A549 (cell line): ENCODE results near the gene PCNT. TPM values are rescaled to one million over a fixed set of nuclear protein-coding genes. Genes with fewer than 3 reads are reported as not detected.

Experiments
- ATAC-seq, 2 experiments: fragments of 200-7000 bp in 1 of 2; fragments of >200 bp in 1 of 2; cut with Nextera tagmentation in 1 of 2; cut with Tn5 transposase in 1 of 2; 3 replicates each; pipeline versions ENCODE4 v1.8.0 to v1.9.1; 2018 to 2020; ENCODE audit warnings: mild to moderate bottlenecking in 1 of 2, moderate library complexity in 1 of 2
- CTCF ChIA-PET: fragments of 300-600 bp; sonication (Branson Sonifier 250); formaldehyde crosslinking; extraction: SDS; loops from one replicate; lab custom pipeline; 2021; ENCODE audit warnings: antibody characterized with exemption, inconsistent platforms; lab: Yijun Ruan, JAX
- POLR2A ChIA-PET: fragments of 350-600 bp; formaldehyde crosslinking; extraction: SDS; loops from one replicate; lab custom pipeline; 2021; ENCODE audit warnings: antibody characterized with exemption, inconsistent platforms; lab: Yijun Ruan, JAX
- DNase-seq, 2 experiments: peaks; one replicate each; pipeline versions ENCODE4 v3.0.0 to v3.0.0-alpha.2; 2011 to 2016; ENCODE audit warnings: low read depth in 1 of 2, low spot score in 1 of 2
- FAIRE-seq: peaks from 2 replicates; lab custom pipeline; 2011; peaks lifted over from hg19 to GRCh38; lab: Jason Lieb, UNC
- H3K27ac ChIP-seq, 2 experiments: fragments of >200 bp; sonication (Bioruptor Twin); formaldehyde crosslinking; 3 replicates each; pipeline ENCODE4 v1.5.1; 2016 to 2017
- H3K4me1 ChIP-seq: fragments of >200 bp; sonication (Bioruptor Twin); formaldehyde crosslinking; 3 replicates; pipeline ENCODE4 v1.6.1; 2016
- H3K4me2 ChIP-seq: fragments of >200 bp; sonication (Bioruptor Twin); formaldehyde crosslinking; 3 replicates; pipeline ENCODE4 v1.6.1; 2016
- H3K4me3 ChIP-seq: fragments of >200 bp; sonication (Bioruptor Twin); formaldehyde crosslinking; 3 replicates; pipeline ENCODE4 v1.5.1; 2016
- H3K9me3 ChIP-seq: fragments of >200 bp; sonication (Bioruptor Twin); formaldehyde crosslinking; 3 replicates; pipeline ENCODE4 v1.6.1; 2016
- CBX2 ChIP-seq: fragments of 200-600 bp; sonication (generic); IDR thresholded peaks from 2 replicates; pipeline ENCODE4 v1.6.1; 2016; ENCODE audit warnings: low read depth, mild to moderate bottlenecking, borderline replicate concordance
- CBX8 ChIP-seq: fragments of 200-600 bp; sonication (generic); IDR thresholded peaks from 2 replicates; pipeline ENCODE4 v1.6.1; 2016
- CEBPB ChIP-seq, 2 experiments: fragments of >200 bp in 1 of 2; sonication (Bioruptor Twin) in 1 of 2; formaldehyde crosslinking in 1 of 2; IDR thresholded peaks; 2 replicates each; pipeline ENCODE4 v1.6.1; 2012 to 2016
- CTCF ChIP-seq: fragments of >200 bp; sonication (Bioruptor Twin); formaldehyde crosslinking; IDR thresholded peaks from 3 replicates; pipeline ENCODE4 v1.5.1; 2016
- EHF ChIP-seq: fragments of 250-450 bp; sonication (Bioruptor Pico); IDR thresholded peaks from 2 replicates; pipeline ENCODE4 v1.5.0; 2020; ENCODE audit warnings: mild to moderate bottlenecking
- ELK1 ChIP-seq: fragments of 150-350 bp; IDR thresholded peaks from 2 replicates; pipeline ENCODE4 v1.6.1; 2014; ENCODE audit warnings: low read depth, mild to moderate bottlenecking, low read length
- ESRRA ChIP-seq: fragments of 150-350 bp; IDR thresholded peaks from 2 replicates; pipeline ENCODE4 v1.6.1; 2014; ENCODE audit warnings: mild to moderate bottlenecking, low read length, borderline replicate concordance
- FOSB ChIP-seq: fragments of 250-450 bp; sonication (Bioruptor Pico); IDR thresholded peaks from 2 replicates; pipeline ENCODE4 v1.5.0; 2020; ENCODE audit warnings: mild to moderate bottlenecking, moderate library complexity
- FOSL2 ChIP-seq, 2 experiments: fragments of 450-650 bp in 1 of 2; fragments of >200 bp in 1 of 2; sonication (Bioruptor Twin) in 1 of 2; formaldehyde crosslinking; IDR thresholded peaks; 2 replicates each; pipeline versions ENCODE4 v1.5.0 to v1.6.1; 2016 to 2020; ENCODE audit warnings: mild to moderate bottlenecking in 1 of 2, moderate library complexity in 1 of 2
- HES2 ChIP-seq: fragments of >200 bp; sonication (Bioruptor Twin); formaldehyde crosslinking; IDR thresholded peaks from 2 replicates; pipeline ENCODE4 v1.6.1; 2016
- HOXB13 ChIP-seq: fragments of 250-450 bp; sonication (Bioruptor Pico); IDR thresholded peaks from 2 replicates; pipeline ENCODE4 v1.5.0; 2020; ENCODE audit warnings: low read depth, mild to moderate bottlenecking, moderate library complexity
- MAZ ChIP-seq: fragments of 150-350 bp; IDR thresholded peaks from 2 replicates; pipeline ENCODE4 v1.6.1; 2014; ENCODE audit warnings: antibody characterized with exemption, low read depth, low read length, borderline replicate concordance
- NFE2L2 ChIP-seq: fragments of 150-350 bp; conservative IDR thresholded peaks from 2 replicates; pipeline ENCODE4 v1.6.1; 2014; ENCODE audit warnings: low read length
- NPAS2 ChIP-seq: fragments of 250-450 bp; sonication (Bioruptor Pico); IDR thresholded peaks from 2 replicates; pipeline ENCODE4 v1.8.0; 2022; ENCODE audit warnings: mild to moderate bottlenecking, moderate library complexity, borderline replicate concordance
- NR3C1 ChIP-seq: fragments of >200 bp; sonication (Bioruptor Twin); formaldehyde crosslinking; IDR thresholded peaks from 3 replicates; pipeline ENCODE4 v1.6.1; 2017
- POLR2AphosphoS2 ChIP-seq: conservative IDR thresholded peaks from 2 replicates; pipeline ENCODE4 v1.6.1; 2012; ENCODE audit warnings: low read length, improper control_type of control experiment, inconsistent platforms
- RAD21 ChIP-seq, 2 experiments: fragments of >200 bp in 1 of 2; sonication (Bioruptor Twin) in 1 of 2; formaldehyde crosslinking in 1 of 2; IDR thresholded peaks in 1 of 2; conservative IDR thresholded peaks in 1 of 2; 2 replicates in 1 of 2; 3 replicates in 1 of 2; pipeline ENCODE4 v1.6.1; 2012 to 2018; ENCODE audit warnings: inconsistent platforms in 1 of 2
- RNF2 ChIP-seq: fragments of 200-600 bp; sonication (generic); IDR thresholded peaks from 2 replicates; pipeline ENCODE4 v1.6.1; 2016; ENCODE audit warnings: low read depth, mild to moderate bottlenecking, antibody characterized with exemption, moderate library complexity, borderline replicate concordance
- TFCP2L1 ChIP-seq: fragments of 250-450 bp; sonication (Bioruptor Pico); IDR thresholded peaks from 2 replicates; pipeline ENCODE4 v1.5.0; 2021; ENCODE audit warnings: mild to moderate bottlenecking
- USF2 ChIP-seq: fragments of 450-650 bp; IDR thresholded peaks from 2 replicates; pipeline ENCODE4 v1.6.1; 2014; ENCODE audit warnings: antibody characterized with exemption
- ZSCAN20 ChIP-seq: fragments of 250-450 bp; sonication (Bioruptor Pico); IDR thresholded peaks from 2 replicates; pipeline ENCODE4 v1.8.0; 2022; ENCODE audit warnings: mild to moderate bottlenecking, moderate library complexity
- WGBS: methylation state at CpG from one replicate; pipeline ENCODE4 v1.1.6; 2017; ENCODE audit errors: missing lambda C conversion rate; 5-methylcytosine and 5-hydroxymethylcytosine counted together
- polyA plus RNA-seq, 4 experiments: library from polyadenylated mRNA; depleted of rRNA in 3 of 4; stranded (reverse); fragments of >200 nt; fragmentation: RNase III in 1 of 4; extraction: RNeasy Plus Mini Kit Qiagen cat#74134 plus additional on column Dnase treatment in 1 of 4; gene quantifications; 2 replicates in 3 of 4; 3 replicates in 1 of 4; pipeline ENCODE4 v1.2.3, GENCODE V29; 2011 to 2017
- TF ChIP-seq, protein P1 (sequence below): fragments of 250-450 bp; sonication (Bioruptor Pico); IDR thresholded peaks from 2 replicates; pipeline ENCODE4 v1.5.0; 2021; ENCODE audit warnings: mild to moderate bottlenecking, moderate library complexity, borderline replicate concordance
- TF ChIP-seq, protein P2 (sequence below): IDR thresholded peaks from 2 replicates; pipeline ENCODE4 v1.6.1; 2012; ENCODE audit warnings: low read depth, borderline replicate concordance

The PCNT gene
- polyA plus RNA-seq, 2 of the 4 experiments (the other 2 are of a cell fraction): 11.1 to 14.6 TPM

- TF ChIP-seq ELK1: no peak
- no peak for TF ChIP-seq MAZ
- TF ChIP-seq RAD21 (conservative IDR thresholded peaks at IDR 0.05 in 1 of 2, IDR thresholded peaks at IDR 0.05 in 1 of 2): no peak
- TF ChIP-seq NPAS2: no peak
- TF ChIP-seq, protein P1, sequence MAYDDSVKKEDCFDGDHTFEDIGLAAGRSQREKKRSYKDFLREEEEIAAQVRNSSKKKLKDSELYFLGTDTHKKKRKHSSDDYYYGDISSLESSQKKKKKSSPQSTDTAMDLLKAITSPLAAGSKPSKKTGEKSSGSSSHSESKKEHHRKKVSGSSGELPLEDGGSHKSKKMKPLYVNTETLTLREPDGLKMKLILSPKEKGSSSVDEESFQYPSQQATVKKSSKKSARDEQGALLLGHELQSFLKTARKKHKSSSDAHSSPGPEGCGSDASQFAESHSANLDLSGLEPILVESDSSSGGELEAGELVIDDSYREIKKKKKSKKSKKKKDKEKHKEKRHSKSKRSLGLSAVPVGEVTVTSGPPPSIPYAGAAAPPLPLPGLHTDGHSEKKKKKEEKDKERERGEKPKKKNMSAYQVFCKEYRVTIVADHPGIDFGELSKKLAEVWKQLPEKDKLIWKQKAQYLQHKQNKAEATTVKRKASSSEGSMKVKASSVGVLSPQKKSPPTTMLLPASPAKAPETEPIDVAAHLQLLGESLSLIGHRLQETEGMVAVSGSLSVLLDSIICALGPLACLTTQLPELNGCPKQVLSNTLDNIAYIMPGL (CRISPR knock-in tag): no peak
- no peak for TF ChIP-seq CBX2
- no peak for TF ChIP-seq NR3C1
Observed at GRCh38 chr21:46393451-46393940, 69.5 kb downstream of the PCNT start (continued).

DNA sequence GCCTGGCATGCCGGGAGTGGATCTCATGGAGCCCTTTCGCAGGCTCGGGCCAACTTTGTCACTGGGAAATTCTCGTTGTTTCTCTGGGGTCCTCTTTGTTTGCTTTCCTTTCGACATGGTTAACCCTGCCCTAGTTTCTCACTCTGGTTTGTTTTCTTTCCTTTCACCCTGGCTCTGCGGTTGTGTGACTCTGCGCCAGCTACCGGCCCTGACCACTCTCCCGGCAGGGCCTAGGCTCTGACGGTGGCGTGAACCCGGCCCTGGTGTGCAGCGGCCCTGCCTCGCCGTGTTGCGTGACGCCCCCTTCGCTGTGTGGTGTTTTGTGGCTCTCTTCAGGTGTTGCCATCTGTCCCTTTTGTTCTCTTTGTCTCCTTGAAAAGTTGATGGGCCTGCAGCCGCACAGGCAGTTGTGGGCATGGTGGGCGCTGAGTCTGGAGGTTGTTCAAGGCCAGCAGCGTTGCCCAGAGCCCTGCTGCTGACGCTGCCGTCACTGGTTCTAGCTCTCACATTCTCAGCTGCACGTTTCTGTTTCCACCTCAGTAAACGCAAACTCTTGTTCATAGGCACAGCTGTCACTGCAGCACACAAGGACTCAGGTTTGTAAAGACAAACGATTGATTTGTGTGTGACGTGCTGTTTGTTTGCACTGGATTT lies 70.1 kb downstream of the PCNT start:
- no peak for TF ChIP-seq EHF
- ATAC-seq (no peak), DNase-seq (no peak), FAIRE-seq (no peak)
- Histone ChIP-seq H3K9me3 (no peaks in the 10 kb centered on the region), H3K27ac (no peak overlapping the region), H3K4me2 (no peak overlapping the region), H3K4me1 (no peaks in the 10 kb centered on the region), H3K4me3 (no peak overlapping the region)
- 90% methylated on average over 27 of the region's 27 CpGs for WGBS
- ChIA-PET CTCF (no interaction called here), POLR2A (no interaction called here)

DNA sequence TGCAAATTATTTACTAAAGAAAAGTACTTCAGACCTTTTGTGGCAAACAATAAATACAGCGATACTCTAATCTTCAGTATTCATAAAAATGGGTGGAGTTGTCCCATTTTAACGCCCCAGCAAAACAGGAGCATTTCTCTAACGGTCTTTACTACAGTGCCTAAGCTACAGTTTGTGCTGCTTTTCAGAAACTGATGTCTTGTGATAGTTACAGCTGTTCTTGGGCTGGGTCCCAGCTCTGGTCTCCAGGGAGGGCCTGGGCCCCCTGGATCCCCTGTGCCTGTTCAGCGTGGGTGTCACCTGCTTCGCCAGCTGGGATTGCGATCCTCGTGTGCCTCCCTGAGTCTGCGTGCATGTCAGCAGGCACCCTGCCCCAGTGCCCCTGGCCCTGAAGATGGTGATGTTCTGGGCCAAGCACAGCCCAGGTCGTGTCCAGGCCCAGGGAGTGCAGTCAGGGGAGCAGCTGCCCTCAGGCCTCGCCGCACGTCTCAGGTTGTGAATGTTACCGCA lies 70.7 kb downstream of the PCNT start:
- no peak overlapping the region for H3K4me3 ChIP-seq
- H3K27ac ChIP-seq: no peak overlapping the region
- DNase-seq (no peak), ATAC-seq (no peak), FAIRE-seq (no peak)
- POLR2A ChIA-PET: no interaction called here
- H3K4me1 ChIP-seq: no peaks in the 10 kb centered on the region
- CTCF ChIA-PET: no interaction called here
- TF ChIP-seq FOSB: no peak
- TF ChIP-seq HES2: no peak
- TF ChIP-seq NR3C1: no peak
- no peak for TF ChIP-seq RNF2
- TF ChIP-seq CEBPB (IDR thresholded peaks at IDR 0.05): no peak
- no peak for TF ChIP-seq ESRRA
- TF ChIP-seq HOXB13 (CRISPR knock-in tag): no peak
- TF ChIP-seq, protein P2, sequence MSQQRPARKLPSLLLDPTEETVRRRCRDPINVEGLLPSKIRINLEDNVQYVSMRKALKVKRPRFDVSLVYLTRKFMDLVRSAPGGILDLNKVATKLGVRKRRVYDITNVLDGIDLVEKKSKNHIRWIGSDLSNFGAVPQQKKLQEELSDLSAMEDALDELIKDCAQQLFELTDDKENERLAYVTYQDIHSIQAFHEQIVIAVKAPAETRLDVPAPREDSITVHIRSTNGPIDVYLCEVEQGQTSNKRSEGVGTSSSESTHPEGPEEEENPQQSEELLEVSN: no peak
- no peak for TF ChIP-seq POLR2AphosphoS2
- TF ChIP-seq EHF: no peak
- no peak for TF ChIP-seq ELK1
- no peak for TF ChIP-seq NPAS2
- no peak for TF ChIP-seq NFE2L2
- TF ChIP-seq TFCP2L1 (CRISPR knock-in tag): no peak
- TF ChIP-seq FOSL2 (IDR thresholded peaks at IDR 0.05): no peak
- TF ChIP-seq FOSL2 (CRISPR knock-in tag; IDR thresholded peaks at IDR 0.05): no peak
- no peak for TF ChIP-seq CTCF
- no peak for TF ChIP-seq CBX8
- no peak for TF ChIP-seq USF2
- TF ChIP-seq ZSCAN20 (CRISPR knock-in tag): no peak
- H3K4me2 ChIP-seq: no peak overlapping the region
- 92% methylated on average over 7 of the region's 13 CpGs for WGBS
- no peaks in the 10 kb centered on the region for H3K9me3 ChIP-seq
